Skeletal muscle tissue (tissue), 4 donors: Measurements from ENCODE around the gene CRYGN. TPM values are rescaled to one million over a fixed set of nuclear protein-coding genes. Genes with fewer than 3 reads are reported as not detected.

Experiments used
- H3K27ac ChIP-seq: one replicate; pipeline ENCODE4 v1.7.0; 2013; ENCODE audit warnings: mild to moderate bottlenecking, low read depth, low read length, inconsistent platforms
- H3K27me3 ChIP-seq, 3 donors: one replicate each; pipeline ENCODE4 v1.7.0; 2013; ENCODE audit warnings: low read length in 3 of 3; ENCODE audit not compliant: control insufficient read depth in 3 of 3, insufficient read depth in 3 of 3
- H3K36me3 ChIP-seq, 3 donors: one replicate each; pipeline ENCODE4 v1.7.0; 2013; ENCODE audit warnings: low read length in 3 of 3; ENCODE audit not compliant: control insufficient read depth in 3 of 3, insufficient read depth in 3 of 3
- H3K4me1 ChIP-seq, 3 donors: one replicate each; pipeline ENCODE4 v1.7.0; 2013; ENCODE audit warnings: low read length in 3 of 3, mild to moderate bottlenecking in 3 of 3; ENCODE audit not compliant: control insufficient read depth in 3 of 3, insufficient read depth in 3 of 3
- H3K4me3 ChIP-seq, 3 donors: one replicate each; pipeline ENCODE4 v1.7.0; 2013; ENCODE audit warnings: low read length in 3 of 3
- H3K9ac ChIP-seq, 3 donors: one replicate each; pipeline ENCODE4 v1.7.0; 2013; ENCODE audit warnings: low read length in 3 of 3, mild to moderate bottlenecking in 3 of 3, moderate library complexity in 2 of 3, low read depth in 1 of 3
- H3K9me3 ChIP-seq, 3 donors: one replicate each; pipeline ENCODE4 v1.7.0; 2013; ENCODE audit warnings: low read length in 3 of 3; ENCODE audit not compliant: control insufficient read depth in 3 of 3
- total RNA-seq: library from RNA; depleted of rRNA; stranded (reverse); fragments of >200 nt; gene quantifications from one replicate; pipeline ENCODE4 v1.2.3, GENCODE V29; 2014
- donor health status: Osteomylitis.

The CRYGN gene
- total RNA-seq, 1 donor from 2014 or later = not detected

- Histone ChIP-seq H3K27ac (no peak within 1 kb of the TSS), H3K27me3 (peaks cover 41 to 47% (median 47%) of the 10 kb centered on the region in 3 donors)
Observed at GRCh38 chr7:151409667-151410404, 30.1 kb downstream of the CRYGN start, which contains the start of gene WDR86. WDR86 (minus strand) TSS chr7:151410038; CDS start chr7:151409589, 449 bp downstream.

GRCh38 chr7:151408839-151409666, 30.9 kb downstream of the CRYGN start:
- Histone ChIP-seq H3K9me3 (no peaks in the 10 kb centered on the region), H3K4me3 (no peak overlapping the region), H3K27ac (no peak overlapping the region), H3K27me3 (peaks cover 41 to 50% (median 47%) of the 10 kb centered on the region in 3 donors), H3K9ac (no peak overlapping the region), H3K36me3 (no peaks in the 10 kb centered on the region), H3K4me1 (peaks cover 0 to 14% (median 4%) of the 10 kb centered on the region in 3 donors)

More at GRCh38 chr7:151409667-151410404, 30.1 kb downstream of the CRYGN start, which contains the start of gene WDR86:
- no peaks in the 10 kb centered on the region for H3K9me3 ChIP-seq
- peak within 1 kb of the TSS; percentile 23 to 56 (median 52) for H3K4me3 ChIP-seq
- peak within 1 kb of the TSS in 2 of 3 donors; percentile 32 to 54 for H3K9ac ChIP-seq
- H3K36me3 ChIP-seq = no peaks in the 10 kb centered on the region
- peaks cover 0 to 14% (median 4%) of the 10 kb centered on the region in 3 donors for H3K4me1 ChIP-seq

GRCh38 chr7:151408498-151408838, 31.5 kb downstream of the CRYGN start:
- Histone ChIP-seq H3K9ac (no peak overlapping the region), H3K27ac (no peak overlapping the region), H3K4me1 (peaks cover 0 to 14% (median 4%) of the 10 kb centered on the region in 3 donors), H3K9me3 (no peaks in the 10 kb centered on the region), H3K36me3 (no peaks in the 10 kb centered on the region), H3K4me3 (no peak overlapping the region), H3K27me3 (peaks cover 41 to 50% (median 47%) of the 10 kb centered on the region in 3 donors)

GRCh38 chr7:151406886-151407583, 32.9 kb downstream of the CRYGN start:
- H3K27me3 ChIP-seq = peaks cover 41 to 46% (median 45%) of the 10 kb centered on the region in 3 donors
- H3K36me3 ChIP-seq = no peaks in the 10 kb centered on the region
- no peaks in the 10 kb centered on the region for H3K9me3 ChIP-seq
- no peak overlapping the region for H3K4me3 ChIP-seq
- no peak overlapping the region for H3K27ac ChIP-seq
- peaks cover 0 to 14% (median 4%) of the 10 kb centered on the region in 3 donors for H3K4me1 ChIP-seq
- no peak overlapping the region for H3K9ac ChIP-seq

GRCh38 chr7:151406051-151406875, 33.7 kb downstream of the CRYGN start:
- Histone ChIP-seq H3K27me3 (peaks cover 34 to 39% (median 38%) of the 10 kb centered on the region in 3 donors), H3K9ac (no peak overlapping the region), H3K4me3 (no peak overlapping the region), H3K4me1 (peaks cover 0 to 14% (median 4%) of the 10 kb centered on the region in 3 donors), H3K9me3 (no peaks in the 10 kb centered on the region), H3K27ac (no peak overlapping the region), H3K36me3 (no peaks in the 10 kb centered on the region)

- Histone ChIP-seq H3K36me3 (no peaks in the 10 kb centered on the region), H3K9ac (no peak overlapping the region)
Observed at GRCh38 chr7:151405588-151405987, 34.4 kb downstream of the CRYGN start.

GRCh38 chr7:151405056-151405455, 34.9 kb downstream of the CRYGN start:
- Histone ChIP-seq H3K9ac (no peak overlapping the region), H3K9me3 (no peaks in the 10 kb centered on the region), H3K4me3 (no peak overlapping the region), H3K36me3 (no peaks in the 10 kb centered on the region), H3K4me1 (peaks cover 0 to 5% (median under 1%) of the 10 kb centered on the region in 3 donors), H3K27me3 (peaks cover 22 to 30% (median 28%) of the 10 kb centered on the region in 3 donors), H3K27ac (no peak overlapping the region)

More at GRCh38 chr7:151405588-151405987, 34.4 kb downstream of the CRYGN start:
- no peaks in the 10 kb centered on the region for H3K9me3 ChIP-seq
- peaks cover 0 to 11% (median 4%) of the 10 kb centered on the region in 3 donors for H3K4me1 ChIP-seq
- no peak overlapping the region for H3K27ac ChIP-seq
- no peak overlapping the region for H3K4me3 ChIP-seq
- peaks cover 27 to 34% (median 32%) of the 10 kb centered on the region in 3 donors for H3K27me3 ChIP-seq

- H3K9me3 ChIP-seq = no peaks in the 10 kb centered on the region
- H3K27ac ChIP-seq = no peak overlapping the region
- no peak overlapping the region for H3K4me3 ChIP-seq
- no peaks in the 10 kb centered on the region for H3K36me3 ChIP-seq
- peaks cover 18 to 30% (median 28%) of the 10 kb centered on the region in 3 donors for H3K27me3 ChIP-seq
- no peak overlapping the region for H3K9ac ChIP-seq
- H3K4me1 ChIP-seq = no peaks in the 10 kb centered on the region
Observed at GRCh38 chr7:151404216-151405011, 35.5 kb downstream of the CRYGN start.
